OCI-LY1 (cell line): ENCODE results near the gene PROC.

Experiments
- CTCF ChIP-seq: fragments of 200-600 bp; sonication (generic), shearing (Covaris generic); IDR thresholded peaks from 2 replicates; pipeline ENCODE4 v1.5.1; 2017; ENCODE audit warnings: mild to moderate bottlenecking, antibody characterized with exemption, low read length, moderate library complexity, mixed read lengths
- EZH2 ChIP-seq: fragments of 200-600 bp; sonication (generic), shearing (Covaris generic); IDR thresholded peaks from 2 replicates; pipeline ENCODE4 v1.8.0; 2017; ENCODE audit warnings: borderline replicate concordance, mixed run types, mild to moderate bottlenecking, antibody characterized with exemption, low read length, moderate library complexity, mixed read lengths

DNA sequence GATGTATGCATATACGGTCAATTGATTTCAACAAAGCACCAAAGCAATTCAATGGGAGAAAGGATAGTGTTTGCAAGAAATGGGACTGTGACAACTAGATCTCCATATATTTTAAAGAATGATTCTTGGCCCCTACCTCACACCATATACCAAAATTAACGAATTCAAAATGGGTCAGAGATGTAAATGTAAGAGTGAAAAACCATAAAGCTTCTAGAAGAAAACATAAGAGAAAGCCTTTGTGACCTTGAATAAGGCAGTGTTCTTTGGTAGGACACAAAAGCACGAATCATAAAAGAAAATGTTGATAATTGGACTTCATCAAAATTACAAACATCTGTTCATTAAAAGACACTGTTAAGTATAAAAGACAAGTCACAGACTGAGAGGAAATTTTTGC is 5.0 kb upstream of the PROC start:
- TF ChIP-seq CTCF (no peak), EZH2 (no peak)
